ENCODE measurements around the gene NAGA.

NAGA gene

GRCh38 chr22:42066126-42066761 is 4.4 kb downstream of the NAGA start:
- no peak for DNase-seq
- TF ChIP-seq CTCF (IDR thresholded peaks at IDR 0.05; ENCODE audit: low read depth, low read length), result no peak
- Histone ChIP-seq H3K27me3 (no peaks in the 10 kb centered on the region), H3K4me1 (peaks cover 3% of the 10 kb centered on the region; the same call in 1 of the 2 replicates), H3K36me3 (peaks cover 7% of the 10 kb centered on the region), H3K9me3 (no peaks in the 10 kb centered on the region), H3K4me3 (ENCODE audit: low read depth, low read length) (no peak overlapping the region)

- H3K27me3 ChIP-seq, result no peaks in the 10 kb centered on the region
- H3K4me3 ChIP-seq (ENCODE audit: low read depth, low read length), result no peak overlapping the region
Observed at GRCh38 chr22:42065438-42066125, 5.0 kb downstream of the NAGA start.

GRCh38 chr22:42064629-42065028 is 6.0 kb downstream of the NAGA start:
- Histone ChIP-seq H3K27me3 (no peaks in the 10 kb centered on the region), H3K36me3 (peaks cover 9% of the 10 kb centered on the region), H3K4me3 (ENCODE audit: low read depth, low read length) (no peak overlapping the region), H3K4me1 (no peaks in the 10 kb centered on the region), H3K9me3 (no peaks in the 10 kb centered on the region)
- no peak for TF ChIP-seq CTCF (IDR thresholded peaks at IDR 0.05; ENCODE audit: low read depth, low read length)
- no peak for DNase-seq

More at GRCh38 chr22:42065438-42066125, 5.0 kb downstream of the NAGA start:
- no peaks in the 10 kb centered on the region; the same call in 1 of the 2 replicates for H3K4me1 ChIP-seq
- H3K36me3 ChIP-seq, result peaks cover 7% of the 10 kb centered on the region
- TF ChIP-seq CTCF (IDR thresholded peaks at IDR 0.05; ENCODE audit: low read depth, low read length), result no peak
- DNase-seq, result no peak
- no peaks in the 10 kb centered on the region for H3K9me3 ChIP-seq

- Histone ChIP-seq H3K27me3 (no peaks in the 10 kb centered on the region), H3K9me3 (no peaks in the 10 kb centered on the region), H3K36me3 (peaks cover 10% of the 10 kb centered on the region), H3K4me3 (ENCODE audit: low read depth, low read length) (no peak overlapping the region), H3K4me1 (no peaks in the 10 kb centered on the region)
- no peak for DNase-seq
- no peak for TF ChIP-seq CTCF (IDR thresholded peaks at IDR 0.05; ENCODE audit: low read depth, low read length)
Observed at GRCh38 chr22:42062506-42063170, 8.0 kb downstream of the NAGA start.

- no peaks in the 10 kb centered on the region for H3K4me1 ChIP-seq
- no peaks in the 10 kb centered on the region for H3K9me3 ChIP-seq
- TF ChIP-seq CTCF (IDR thresholded peaks at IDR 0.05; ENCODE audit: low read depth, low read length), result no peak
- H3K27me3 ChIP-seq, result no peaks in the 10 kb centered on the region; the same call in 1 of the 2 replicates
- no peak for DNase-seq
- H3K36me3 ChIP-seq, result peaks cover 7% of the 10 kb centered on the region
- H3K4me3 ChIP-seq (ENCODE audit: low read depth, low read length), result no peak overlapping the region
Observed at GRCh38 chr22:42061041-42061440, 9.6 kb downstream of the NAGA start.
